GM18499 (cell line): ENCODE measurements around the gene CSMD2.

Experiments
- ATAC-seq: cut with Tn5 transposase; IDR thresholded peaks from one replicate; pipeline ENCODE4 v1.9.1; 2021; ENCODE audit warnings: moderate number of reproducible peaks; ENCODE audit not compliant: insufficient read depth, unreplicated experiment

CSMD2 gene

DNA sequence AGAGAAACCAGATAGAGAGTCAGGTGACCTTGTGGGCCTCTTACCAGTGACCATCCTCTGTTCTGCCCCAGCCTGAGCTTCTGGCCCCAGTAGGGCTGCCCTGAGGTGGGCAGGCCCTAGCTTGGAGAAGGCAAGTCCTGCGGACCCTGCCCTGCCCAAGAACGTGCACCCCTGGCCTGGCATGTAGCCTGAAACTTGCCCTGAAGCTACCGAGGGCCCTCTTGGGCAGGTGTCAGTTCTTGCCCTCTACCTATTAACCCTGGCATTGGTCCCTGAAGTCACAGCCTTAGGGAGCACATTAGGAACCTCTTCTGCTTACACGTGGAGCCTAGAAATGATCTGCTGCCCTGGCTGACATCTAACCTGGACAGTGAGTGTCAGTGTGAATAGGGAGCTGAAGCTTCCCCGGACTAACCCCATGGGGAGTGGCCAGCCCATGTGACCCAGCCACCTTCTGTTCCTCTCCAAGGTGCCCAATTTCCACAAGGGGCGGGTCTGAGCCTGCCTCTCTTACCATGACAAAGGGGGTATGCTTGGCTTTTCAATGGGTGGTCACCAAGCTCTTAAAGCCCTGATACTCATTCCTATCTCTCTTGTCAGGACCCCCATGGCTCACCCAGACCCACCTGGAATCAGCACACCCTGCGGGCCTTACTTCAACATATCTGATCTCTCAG lies 529.6 kb downstream of the CSMD2 start:
- ATAC-seq, result no peak

DNA sequence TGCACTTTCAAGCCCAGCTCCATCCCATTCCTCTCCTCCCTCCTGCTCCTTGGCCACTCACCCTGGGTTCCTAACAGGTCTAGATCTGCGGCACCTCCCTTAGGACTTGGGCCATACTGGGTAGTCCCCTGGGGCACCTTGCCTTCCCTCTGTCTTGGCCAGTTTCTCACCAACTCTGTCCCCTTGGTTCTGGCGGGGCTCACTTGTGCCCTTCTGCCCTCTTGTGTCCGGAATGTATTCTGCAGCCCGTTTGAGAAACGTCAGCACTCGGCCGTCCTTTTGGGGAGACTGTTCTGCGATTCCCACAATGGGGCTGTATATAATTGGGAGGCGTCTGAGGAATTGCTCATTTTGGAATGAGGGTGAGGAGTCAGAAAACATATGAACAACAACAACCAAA lies 530.2 kb downstream of the CSMD2 start:
- no peak for ATAC-seq

DNA sequence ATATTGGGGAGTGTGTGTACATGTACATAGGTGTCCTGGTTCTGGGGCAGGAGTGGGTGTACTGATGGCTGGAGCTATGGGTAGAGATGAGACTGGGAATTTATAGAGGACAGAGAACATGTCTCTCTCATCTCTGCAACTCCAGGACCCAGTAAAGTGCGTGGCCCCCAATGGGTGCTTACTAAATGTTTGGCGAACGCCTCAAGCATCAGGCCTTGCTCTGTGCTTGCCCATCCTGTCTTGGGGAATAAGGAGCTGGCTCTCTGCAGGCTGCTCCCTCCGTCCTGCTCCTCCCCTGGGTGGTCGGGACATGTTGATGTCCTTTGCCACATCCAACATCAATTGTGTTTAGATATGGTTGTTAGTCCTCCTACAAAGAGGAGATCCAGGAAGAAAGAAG lies 530.9 kb downstream of the CSMD2 start:
- ATAC-seq, result no peak

DNA sequence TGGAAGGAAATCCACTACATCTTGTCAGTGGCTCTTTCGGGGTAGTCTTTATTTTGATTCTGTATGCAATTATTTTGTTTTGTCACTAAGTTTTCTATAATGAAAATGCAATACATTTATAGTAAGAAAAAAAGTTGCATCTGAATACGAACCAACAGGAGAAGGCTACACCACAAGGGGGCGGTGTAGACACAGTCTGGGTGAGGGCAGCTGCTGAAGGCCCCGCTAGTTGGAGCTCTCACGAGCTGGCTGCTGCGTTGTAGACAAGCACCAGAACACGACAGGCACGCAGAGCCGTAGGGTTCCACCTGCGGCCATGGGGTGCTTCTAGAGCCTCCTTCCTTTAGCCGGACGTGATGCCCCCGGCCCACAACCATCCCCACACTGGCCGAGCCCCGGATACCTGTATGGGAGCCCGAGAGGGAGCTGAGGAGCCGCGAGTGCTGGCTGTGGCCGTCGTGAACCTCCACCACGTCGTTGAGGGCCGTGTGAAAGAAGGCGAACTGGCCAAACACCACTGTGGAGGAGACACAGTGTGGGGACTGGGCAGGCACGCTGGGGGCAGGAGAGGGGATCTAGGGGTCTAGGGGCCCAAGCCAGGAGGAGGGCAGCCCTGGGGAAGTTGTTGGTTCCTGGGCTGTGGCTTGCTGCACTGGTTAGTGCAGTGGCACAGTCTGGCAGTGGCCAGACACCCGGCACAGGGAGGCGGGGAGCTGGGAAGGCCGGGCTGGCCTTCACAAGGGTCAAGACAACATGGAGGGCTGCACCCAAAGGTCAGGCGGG lies 531.8 kb downstream of the CSMD2 start:
- no peak for ATAC-seq

GRCh38 chr1:33630686-33631085 lies 534.3 kb downstream of the CSMD2 start:
- no peak for ATAC-seq

GRCh38 chr1:33626801-33627200 lies 538.2 kb downstream of the CSMD2 start:
- ATAC-seq, result no peak

DNA sequence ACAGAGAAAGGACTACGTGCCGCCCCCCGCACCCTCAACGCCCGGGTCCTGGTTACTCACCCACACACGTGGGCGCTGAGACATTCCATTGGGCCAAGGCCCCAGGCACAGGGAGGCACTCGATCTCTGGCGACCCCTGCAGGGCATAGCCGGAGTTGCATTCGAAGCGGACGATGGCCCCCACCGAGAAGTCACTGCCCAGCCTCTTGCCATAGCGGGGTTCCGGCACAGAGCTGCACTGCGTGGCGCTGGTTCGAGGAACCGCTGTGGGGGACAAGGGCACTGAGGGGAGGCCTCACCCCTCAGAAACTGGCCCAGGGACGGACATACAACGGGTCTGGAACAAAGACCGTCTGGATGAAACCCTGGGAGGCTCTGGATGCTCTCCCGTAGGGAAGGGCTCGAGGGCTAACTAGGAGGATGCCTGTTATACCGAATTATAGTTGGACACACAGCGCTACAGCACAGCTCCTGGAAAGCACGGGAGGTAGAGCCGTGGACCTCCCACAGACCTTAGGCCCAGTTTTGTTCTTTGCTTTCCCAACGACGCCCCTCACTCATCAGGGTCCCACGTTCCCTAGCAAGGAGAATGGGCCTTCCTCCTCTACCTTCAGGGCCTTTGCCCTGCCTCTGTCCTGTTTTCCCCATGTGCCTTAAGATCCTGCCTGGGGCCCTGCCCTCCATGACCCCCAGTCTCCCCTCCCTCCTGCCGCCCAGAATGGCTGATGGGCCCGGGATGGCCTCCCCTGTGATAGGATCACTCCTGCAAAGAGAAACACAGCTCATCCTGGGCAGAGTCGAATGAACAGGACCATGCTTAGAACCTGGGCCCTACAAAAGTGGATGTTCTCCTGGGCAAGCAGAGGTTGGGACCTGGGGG lies 539.8 kb downstream of the CSMD2 start:
- ATAC-seq, result no peak

DNA sequence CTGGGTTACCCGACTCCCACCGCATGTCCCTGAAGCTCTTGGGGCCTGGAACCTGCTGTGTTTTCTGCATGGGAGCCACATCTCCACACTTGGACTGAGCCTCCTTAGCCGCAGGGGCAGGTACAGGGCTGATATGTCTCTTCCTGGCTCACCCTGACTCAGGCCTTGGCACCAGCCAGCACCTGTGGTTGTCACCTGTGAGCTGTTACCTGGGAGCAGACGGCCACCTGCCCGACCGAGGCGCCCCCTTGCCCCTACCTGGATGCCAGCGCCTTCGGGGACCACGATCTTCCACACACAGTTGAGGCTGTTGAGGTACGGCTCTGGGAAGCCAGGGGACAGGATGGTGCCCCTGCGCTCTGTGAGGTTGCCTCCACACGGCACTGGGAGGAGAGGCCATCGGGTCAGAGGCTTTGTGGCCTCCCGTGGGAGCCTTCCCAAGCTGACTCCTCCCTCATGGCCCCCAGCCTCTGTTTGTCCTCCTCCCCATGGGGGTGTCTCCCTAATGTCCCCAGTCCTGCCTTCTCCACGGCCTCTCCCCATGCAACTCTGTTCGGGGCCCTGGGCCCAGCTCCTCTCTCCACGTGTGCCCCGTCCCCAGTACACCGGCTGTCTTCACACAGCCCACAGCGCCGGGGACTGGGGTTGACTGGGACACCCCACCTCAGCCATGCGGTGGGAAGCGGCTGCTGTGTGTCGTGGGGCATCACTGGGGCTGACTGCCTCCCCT lies 540.6 kb downstream of the CSMD2 start:
- ATAC-seq, result no peak

DNA sequence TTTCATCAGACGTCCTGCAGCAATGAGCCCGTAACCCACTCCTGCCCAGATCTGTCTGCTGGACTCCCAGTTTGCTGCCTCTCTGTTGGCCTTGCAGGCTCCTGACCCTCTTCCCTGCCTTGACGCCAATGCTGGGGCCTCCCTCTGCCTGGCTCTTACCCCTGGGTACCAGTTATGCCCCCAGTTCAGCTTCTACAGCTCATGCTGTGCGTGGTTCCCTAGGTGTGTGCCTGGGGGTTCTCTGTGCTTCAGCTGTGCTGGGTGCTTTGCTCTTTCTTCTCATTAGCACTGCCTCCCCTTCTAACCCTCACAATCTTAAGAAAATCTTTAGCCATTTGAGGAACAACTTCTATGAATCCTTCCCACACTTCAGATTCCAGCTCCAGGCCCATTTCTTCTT lies 541.2 kb downstream of the CSMD2 start:
- no peak for ATAC-seq

DNA sequence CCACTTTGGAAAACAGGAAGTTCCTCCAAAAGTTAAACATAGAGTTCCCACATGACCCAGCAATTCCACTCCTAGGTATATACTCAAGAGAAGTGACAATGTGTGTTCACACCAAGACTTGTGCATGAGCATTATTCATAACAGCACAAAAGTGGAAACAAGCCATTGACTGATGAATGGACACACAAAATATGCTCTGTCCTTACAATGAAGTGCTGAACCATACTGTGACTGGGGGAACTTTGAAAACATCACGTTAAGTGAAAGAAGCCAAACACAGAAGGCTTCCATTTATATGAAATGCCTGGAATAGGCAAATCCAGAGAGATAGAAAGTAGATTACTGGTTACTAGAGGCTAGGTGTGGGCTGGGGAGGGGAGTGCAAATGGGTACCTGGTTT lies 542.3 kb downstream of the CSMD2 start:
- no peak for ATAC-seq

DNA sequence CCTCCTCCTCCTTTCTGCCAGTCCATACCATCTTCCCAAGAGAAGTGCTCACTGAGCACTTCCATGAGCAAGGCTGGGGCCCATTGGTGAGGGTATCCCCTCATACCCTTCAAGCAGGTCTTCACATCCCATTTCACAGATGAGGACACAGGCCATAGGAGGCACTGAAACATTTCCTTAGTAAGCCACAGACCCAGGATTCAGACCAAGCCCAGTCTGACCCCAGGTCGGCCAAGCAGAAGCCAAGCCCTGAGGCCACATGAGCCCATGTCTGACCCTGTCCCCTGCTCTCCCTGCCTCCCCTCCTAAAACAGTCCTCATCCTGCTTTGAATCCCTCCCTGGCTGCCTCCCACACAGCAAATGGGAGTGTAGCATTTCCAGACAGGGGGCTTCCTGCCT lies 546.4 kb downstream of the CSMD2 start:
- no peak for ATAC-seq

DNA sequence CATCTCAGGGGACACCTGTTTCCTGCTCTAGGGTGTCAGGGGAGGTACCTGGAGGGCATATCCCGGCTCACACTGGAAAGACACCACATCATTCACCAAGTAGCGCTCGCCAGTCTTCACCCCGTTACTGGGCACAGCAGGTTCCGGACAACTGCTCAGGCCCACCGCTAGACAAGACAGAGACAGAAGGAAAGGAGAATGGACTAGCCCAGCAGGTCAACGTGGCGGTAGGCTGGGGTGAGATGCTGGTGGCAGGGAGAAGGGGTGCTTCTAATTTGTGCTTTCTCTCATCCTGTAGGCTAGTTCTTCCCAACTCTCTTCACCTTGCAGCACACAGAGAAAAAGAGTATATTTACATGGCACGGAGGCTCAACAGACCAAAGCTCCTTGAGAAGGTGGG lies 547.6 kb downstream of the CSMD2 start:
- no peak for ATAC-seq

- no peak for ATAC-seq
Measured at GRCh38 chr1:33616780-33617179, 548.2 kb downstream of the CSMD2 start.

GRCh38 chr1:33615546-33615945 lies 549.5 kb downstream of the CSMD2 start:
- ATAC-seq, result no peak

DNA sequence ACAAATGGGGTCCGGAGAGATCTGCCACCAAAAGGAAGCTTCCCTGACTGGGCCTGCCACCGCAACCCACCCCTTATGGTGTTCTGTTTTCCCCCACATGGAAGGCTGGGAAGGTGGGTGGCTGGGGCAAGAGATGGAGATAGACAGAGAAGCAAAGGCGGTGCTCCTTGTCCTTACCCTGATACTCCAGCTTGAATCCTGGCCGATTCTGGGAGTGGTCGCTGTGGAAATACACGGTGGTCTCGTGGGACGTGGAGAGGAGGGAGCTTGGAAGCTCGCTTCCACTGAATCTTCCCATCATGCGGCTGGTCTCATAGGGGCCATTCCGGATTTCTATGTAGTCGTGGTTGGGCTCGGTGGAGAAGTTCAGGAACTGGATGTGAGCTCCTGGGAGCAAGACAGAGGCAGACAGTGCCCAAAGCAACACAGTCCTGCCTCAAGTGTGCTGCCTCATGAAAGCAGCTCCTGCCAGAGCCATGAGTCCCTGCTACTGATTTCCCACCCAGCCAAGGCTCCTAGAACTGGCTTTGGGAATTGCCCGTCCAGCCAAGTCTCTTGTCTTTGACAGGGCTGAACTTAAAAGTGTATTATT lies 554.1 kb downstream of the CSMD2 start:
- no peak for ATAC-seq

- ATAC-seq, result no peak
Measured at GRCh38 chr1:33610391-33610790, 554.6 kb downstream of the CSMD2 start.

- ATAC-seq, result no peak
Measured at GRCh38 chr1:33609739-33610138, 555.3 kb downstream of the CSMD2 start.

GRCh38 chr1:33608825-33609400 lies 556.1 kb downstream of the CSMD2 start:
- ATAC-seq, result no peak

GRCh38 chr1:33607444-33608005 lies 557.5 kb downstream of the CSMD2 start:
- ATAC-seq, result no peak
